Epithelial cell of esophagus (primary cell): Measurements from ENCODE around the gene WRNIP1.

Source experiments
- DNase-seq: peaks from one replicate; pipeline ENCODE4 v3.0.0; 2010; ENCODE audit warnings: low read depth
- H3K4me3 ChIP-seq: 2 replicates; pipeline ENCODE4 v1.5.1; 2011; ENCODE audit warnings: mild to moderate bottlenecking, low read length, control low read depth
- CTCF ChIP-seq: IDR thresholded peaks from 2 replicates; pipeline ENCODE4 v1.5.1; 2011; ENCODE audit warnings: low read depth, mild to moderate bottlenecking, low read length, control low read depth, inconsistent platforms; ENCODE audit not compliant: insufficient read depth; ENCODE audit errors: missing control alignments

Gene WRNIP1

GRCh38 chr6:2816158-2816557 lies 51.0 kb downstream of the WRNIP1 start:
- DNase-seq, result no peak
- no peak overlapping the region for H3K4me3 ChIP-seq
- no peak for TF ChIP-seq CTCF

GRCh38 chr6:2817903-2818443 lies 52.8 kb downstream of the WRNIP1 start:
- peak; percentile 89 for DNase-seq
- no peak for TF ChIP-seq CTCF
- H3K4me3 ChIP-seq, result no peak overlapping the region

GRCh38 chr6:2818593-2818992 lies 53.4 kb downstream of the WRNIP1 start:
- TF ChIP-seq CTCF, result no peak
- no peak overlapping the region for H3K4me3 ChIP-seq
- DNase-seq, result peak; percentile 69

- DNase-seq, result no peak
- no peak overlapping the region for H3K4me3 ChIP-seq
- no peak for TF ChIP-seq CTCF
Observed at GRCh38 chr6:2819115-2819514, 53.9 kb downstream of the WRNIP1 start.

- no peak for DNase-seq
- no peak for TF ChIP-seq CTCF
- no peak overlapping the region for H3K4me3 ChIP-seq
Observed at GRCh38 chr6:2819978-2820377, 54.8 kb downstream of the WRNIP1 start.

- DNase-seq, result peak; percentile 58
Observed at GRCh38 chr6:2820415-2820814, 55.2 kb downstream of the WRNIP1 start.

More at GRCh38 chr6:2820415-2820814, 55.2 kb downstream of the WRNIP1 start:
- H3K4me3 ChIP-seq, result no peak overlapping the region
- no peak for TF ChIP-seq CTCF
